GM23338 (cell line): ENCODE measurements around the gene ZNF277.

ENCODE experiments used
- CREB1 ChIP-seq: fragments of 250-450 bp; sonication (Bioruptor Pico); IDR thresholded peaks from 2 replicates; pipeline ENCODE4 v1.5.0; 2020; ENCODE audit warnings: low read depth, mild to moderate bottlenecking, moderate library complexity
- EZH2 ChIP-seq: fragments of 200-600 bp; sonication (generic); IDR thresholded peaks from one replicate; pipeline ENCODE4 v1.8.0; 2017; ENCODE audit warnings: antibody characterized with exemption, mild to moderate bottlenecking, low read depth; ENCODE audit not compliant: unreplicated experiment
- EZH2phosphoT487 ChIP-seq: fragments of 200-600 bp; sonication (generic); IDR thresholded peaks from one replicate; pipeline ENCODE4 v1.8.1; 2018; ENCODE audit warnings: antibody characterized with exemption; ENCODE audit not compliant: unreplicated experiment
- POLR2AphosphoS5 ChIP-seq: IDR thresholded peaks from 2 replicates; pipeline ENCODE4 v1.6.1; 2016; ENCODE audit warnings: antibody characterized with exemption, low read depth
- ZNF331 ChIP-seq: fragments of 250-450 bp; sonication (Bioruptor Pico); IDR thresholded peaks from 2 replicates; pipeline ENCODE4 v1.5.0; 2020; ENCODE audit warnings: low read depth, mild to moderate bottlenecking, moderate library complexity
- TF ChIP-seq, protein P1 (sequence below), 2 experiments: fragments of 200-600 bp in 1 of 2; sonication (generic) in 1 of 2; conservative IDR thresholded peaks; 2 replicates each; pipeline versions ENCODE4 v1.5.1 to v1.6.1; 2016 to 2017; ENCODE audit warnings: antibody characterized with exemption in 2 of 2, low read depth in 2 of 2, mild to moderate bottlenecking in 2 of 2, moderate library complexity in 1 of 2
- TF ChIP-seq, protein P2 (sequence below): IDR thresholded peaks from one replicate; pipeline ENCODE4 v1.6.1; 2018; ENCODE audit warnings: antibody characterized with exemption; ENCODE audit not compliant: unreplicated experiment

DNA sequence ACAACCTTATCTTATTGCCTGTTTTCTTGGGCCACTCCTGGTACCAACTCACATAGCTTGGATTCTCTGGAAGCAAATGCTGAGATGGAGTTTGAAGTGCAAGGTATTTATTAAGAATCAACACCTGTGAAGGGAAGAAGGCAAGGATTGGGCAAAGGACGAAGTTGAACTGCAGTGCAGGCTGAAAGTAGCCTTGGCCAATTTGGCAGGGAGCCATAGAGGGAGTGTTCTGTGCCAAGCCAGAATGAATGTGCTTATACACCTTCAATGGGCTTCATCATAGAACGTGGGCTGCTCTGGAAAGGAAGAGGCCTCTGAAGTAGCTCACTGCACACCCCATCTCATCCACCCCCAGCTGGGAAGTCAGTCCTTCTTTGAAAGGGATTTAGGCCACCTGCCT lies 163.9 kb downstream of the ZNF277 start:
- TF ChIP-seq, protein P1, sequence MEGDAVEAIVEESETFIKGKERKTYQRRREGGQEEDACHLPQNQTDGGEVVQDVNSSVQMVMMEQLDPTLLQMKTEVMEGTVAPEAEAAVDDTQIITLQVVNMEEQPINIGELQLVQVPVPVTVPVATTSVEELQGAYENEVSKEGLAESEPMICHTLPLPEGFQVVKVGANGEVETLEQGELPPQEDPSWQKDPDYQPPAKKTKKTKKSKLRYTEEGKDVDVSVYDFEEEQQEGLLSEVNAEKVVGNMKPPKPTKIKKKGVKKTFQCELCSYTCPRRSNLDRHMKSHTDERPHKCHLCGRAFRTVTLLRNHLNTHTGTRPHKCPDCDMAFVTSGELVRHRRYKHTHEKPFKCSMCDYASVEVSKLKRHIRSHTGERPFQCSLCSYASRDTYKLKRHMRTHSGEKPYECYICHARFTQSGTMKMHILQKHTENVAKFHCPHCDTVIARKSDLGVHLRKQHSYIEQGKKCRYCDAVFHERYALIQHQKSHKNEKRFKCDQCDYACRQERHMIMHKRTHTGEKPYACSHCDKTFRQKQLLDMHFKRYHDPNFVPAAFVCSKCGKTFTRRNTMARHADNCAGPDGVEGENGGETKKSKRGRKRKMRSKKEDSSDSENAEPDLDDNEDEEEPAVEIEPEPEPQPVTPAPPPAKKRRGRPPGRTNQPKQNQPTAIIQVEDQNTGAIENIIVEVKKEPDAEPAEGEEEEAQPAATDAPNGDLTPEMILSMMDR (conservative IDR thresholded peaks at IDR 0.05; ENCODE audit: low read depth in 2 of 2) = no peak
- TF ChIP-seq EZH2 (no peak), POLR2AphosphoS5 (no peak), EZH2phosphoT487 (no peak), CREB1 (no peak), ZNF331 (no peak)
- TF ChIP-seq, protein P2, sequence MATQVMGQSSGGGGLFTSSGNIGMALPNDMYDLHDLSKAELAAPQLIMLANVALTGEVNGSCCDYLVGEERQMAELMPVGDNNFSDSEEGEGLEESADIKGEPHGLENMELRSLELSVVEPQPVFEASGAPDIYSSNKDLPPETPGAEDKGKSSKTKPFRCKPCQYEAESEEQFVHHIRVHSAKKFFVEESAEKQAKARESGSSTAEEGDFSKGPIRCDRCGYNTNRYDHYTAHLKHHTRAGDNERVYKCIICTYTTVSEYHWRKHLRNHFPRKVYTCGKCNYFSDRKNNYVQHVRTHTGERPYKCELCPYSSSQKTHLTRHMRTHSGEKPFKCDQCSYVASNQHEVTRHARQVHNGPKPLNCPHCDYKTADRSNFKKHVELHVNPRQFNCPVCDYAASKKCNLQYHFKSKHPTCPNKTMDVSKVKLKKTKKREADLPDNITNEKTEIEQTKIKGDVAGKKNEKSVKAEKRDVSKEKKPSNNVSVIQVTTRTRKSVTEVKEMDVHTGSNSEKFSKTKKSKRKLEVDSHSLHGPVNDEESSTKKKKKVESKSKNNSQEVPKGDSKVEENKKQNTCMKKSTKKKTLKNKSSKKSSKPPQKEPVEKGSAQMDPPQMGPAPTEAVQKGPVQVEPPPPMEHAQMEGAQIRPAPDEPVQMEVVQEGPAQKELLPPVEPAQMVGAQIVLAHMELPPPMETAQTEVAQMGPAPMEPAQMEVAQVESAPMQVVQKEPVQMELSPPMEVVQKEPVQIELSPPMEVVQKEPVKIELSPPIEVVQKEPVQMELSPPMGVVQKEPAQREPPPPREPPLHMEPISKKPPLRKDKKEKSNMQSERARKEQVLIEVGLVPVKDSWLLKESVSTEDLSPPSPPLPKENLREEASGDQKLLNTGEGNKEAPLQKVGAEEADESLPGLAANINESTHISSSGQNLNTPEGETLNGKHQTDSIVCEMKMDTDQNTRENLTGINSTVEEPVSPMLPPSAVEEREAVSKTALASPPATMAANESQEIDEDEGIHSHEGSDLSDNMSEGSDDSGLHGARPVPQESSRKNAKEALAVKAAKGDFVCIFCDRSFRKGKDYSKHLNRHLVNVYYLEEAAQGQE = no peak
